ENCODE results near the gene RNASE1. TPM values are rescaled to one million over a fixed set of nuclear protein-coding genes. Genes with fewer than 3 reads are reported as not detected.
"Not testable (repeated sequence)": the region's sequence is repeated elsewhere in the genome, so short reads cannot be mapped to it uniquely, and the experiment has no call there.

RNASE1 gene
- polyA plus RNA-seq, 1 donor (not counting 4 experiments of a cell fraction or from before 2014, with no cell fraction given): 0.09 TPM

DNA sequence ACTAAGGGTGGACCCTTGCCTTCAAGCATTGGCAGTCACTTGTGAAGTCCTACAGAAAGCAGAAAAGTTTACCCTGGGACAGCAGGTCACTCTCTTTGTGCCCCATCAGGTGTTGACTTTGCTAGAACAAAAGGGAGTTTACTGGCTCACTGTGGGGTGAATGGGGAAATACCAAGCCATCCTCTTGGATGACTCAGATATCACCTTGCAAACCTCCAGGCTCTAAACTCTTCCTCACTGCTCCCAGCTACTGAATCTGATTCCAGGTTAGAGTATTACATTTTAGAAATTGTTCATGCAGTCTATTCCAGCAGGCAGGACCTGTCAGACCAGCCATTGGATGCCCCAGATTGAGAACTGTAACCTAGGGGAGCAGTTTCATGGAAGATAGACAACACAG lies 41.7 kb downstream of the RNASE1 start:
- H3K4me1 ChIP-seq (ENCODE audit: control insufficient read depth, extremely low read depth, insufficient read depth, low read length): no peaks in the 10 kb centered on the region
- no peak overlapping the region for H3K4me3 ChIP-seq (ENCODE audit: control insufficient read depth in 2 of 3, extremely low read depth in 1 of 3, insufficient read depth in 2 of 3, low read depth in 1 of 3, low read length in 3 of 3)
- dilution Hi-C loops (cut with MboI; ENCODE audit: extremely low pct_ligation_motif_present, low sequenced_read_pairs): no loop called here
- no peak overlapping the region for H3K4me2 ChIP-seq (ENCODE audit: control insufficient read depth, extremely low read depth, insufficient read depth, low read depth, low read length)
- H4K20me1 ChIP-seq (ENCODE audit: control insufficient read depth, extremely low read depth, insufficient read depth, low read length): no peaks in the 10 kb centered on the region
- TF ChIP-seq, protein P1, sequence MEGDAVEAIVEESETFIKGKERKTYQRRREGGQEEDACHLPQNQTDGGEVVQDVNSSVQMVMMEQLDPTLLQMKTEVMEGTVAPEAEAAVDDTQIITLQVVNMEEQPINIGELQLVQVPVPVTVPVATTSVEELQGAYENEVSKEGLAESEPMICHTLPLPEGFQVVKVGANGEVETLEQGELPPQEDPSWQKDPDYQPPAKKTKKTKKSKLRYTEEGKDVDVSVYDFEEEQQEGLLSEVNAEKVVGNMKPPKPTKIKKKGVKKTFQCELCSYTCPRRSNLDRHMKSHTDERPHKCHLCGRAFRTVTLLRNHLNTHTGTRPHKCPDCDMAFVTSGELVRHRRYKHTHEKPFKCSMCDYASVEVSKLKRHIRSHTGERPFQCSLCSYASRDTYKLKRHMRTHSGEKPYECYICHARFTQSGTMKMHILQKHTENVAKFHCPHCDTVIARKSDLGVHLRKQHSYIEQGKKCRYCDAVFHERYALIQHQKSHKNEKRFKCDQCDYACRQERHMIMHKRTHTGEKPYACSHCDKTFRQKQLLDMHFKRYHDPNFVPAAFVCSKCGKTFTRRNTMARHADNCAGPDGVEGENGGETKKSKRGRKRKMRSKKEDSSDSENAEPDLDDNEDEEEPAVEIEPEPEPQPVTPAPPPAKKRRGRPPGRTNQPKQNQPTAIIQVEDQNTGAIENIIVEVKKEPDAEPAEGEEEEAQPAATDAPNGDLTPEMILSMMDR (optimal IDR thresholded peaks at IDR 0.05 in 1 of 3, IDR thresholded peaks at IDR 0.05 in 1 of 3, conservative IDR thresholded peaks at IDR 0.05 in 1 of 3; ENCODE audit: extremely low read depth in 1 of 3, insufficient read depth in 2 of 3, low read length in 3 of 3): no peak
- TF ChIP-seq EZH2 (IDR thresholded peaks at IDR 0.05; ENCODE audit: low read length): no peak
- H3K36me3 ChIP-seq (ENCODE audit: control insufficient read depth in 2 of 2, extremely low read depth in 1 of 2, insufficient read depth in 2 of 2, low read length in 2 of 2): no peaks in the 10 kb centered on the region
- H3K9me3 ChIP-seq (ENCODE audit: control insufficient read depth, low read depth, low read length): no peaks in the 10 kb centered on the region
- no peak overlapping the region for H2AFZ ChIP-seq (ENCODE audit: control insufficient read depth, low read length)
- no peaks in the 10 kb centered on the region for H3K9me1 ChIP-seq (ENCODE audit: control insufficient read depth, extremely low read depth, insufficient read depth, low read length)
- DNase-seq (ENCODE audit: low read depth, low spot score) (no peak), FAIRE-seq (no peak)
- H3K27me3 ChIP-seq (ENCODE audit: control insufficient read depth, extremely low read depth, insufficient read depth, low read length): no peaks in the 10 kb centered on the region
- H3K79me2 ChIP-seq (ENCODE audit: control insufficient read depth, insufficient read depth, low read length): no peaks in the 10 kb centered on the region
- no peak overlapping the region for H3K9ac ChIP-seq (ENCODE audit: control insufficient read depth, extremely low read depth, insufficient read depth, low read length)
- no peak overlapping the region for H3K27ac ChIP-seq (ENCODE audit: control insufficient read depth, insufficient read depth, low read length)

- H3K4me3 ChIP-seq (ENCODE audit: control insufficient read depth in 2 of 3, extremely low read depth in 1 of 3, insufficient read depth in 2 of 3, low read depth in 1 of 3, low read length in 3 of 3); H4K20me1 ChIP-seq (ENCODE audit: control insufficient read depth, extremely low read depth, insufficient read depth, low read length); H3K79me2 ChIP-seq (ENCODE audit: control insufficient read depth, insufficient read depth, low read length); H3K4me2 ChIP-seq (ENCODE audit: control insufficient read depth, extremely low read depth, insufficient read depth, low read depth, low read length); DNase-seq (ENCODE audit: low read depth, low spot score); H3K9ac ChIP-seq (ENCODE audit: control insufficient read depth, extremely low read depth, insufficient read depth, low read length); H3K36me3 ChIP-seq (ENCODE audit: control insufficient read depth in 2 of 2, extremely low read depth in 1 of 2, insufficient read depth in 2 of 2, low read length in 2 of 2); dilution Hi-C loops (cut with MboI; ENCODE audit: extremely low pct_ligation_motif_present, low sequenced_read_pairs); H3K27me3 ChIP-seq (ENCODE audit: control insufficient read depth, extremely low read depth, insufficient read depth, low read length); H3K4me1 ChIP-seq (ENCODE audit: control insufficient read depth, extremely low read depth, insufficient read depth, low read length); H3K9me3 ChIP-seq (ENCODE audit: control insufficient read depth, low read depth, low read length); H3K9me1 ChIP-seq (ENCODE audit: control insufficient read depth, extremely low read depth, insufficient read depth, low read length); FAIRE-seq; H3K27ac ChIP-seq (ENCODE audit: control insufficient read depth, insufficient read depth, low read length); H2AFZ ChIP-seq (ENCODE audit: control insufficient read depth, low read length): not testable (repeated sequence)
Observed at GRCh38 chr14:20759465-20759864, 43.2 kb downstream of the RNASE1 start.

GRCh38 chr14:20757965-20758364 lies 44.7 kb downstream of the RNASE1 start:
- Histone ChIP-seq H3K9me1 (ENCODE audit: control insufficient read depth, extremely low read depth, insufficient read depth, low read length) (no peaks in the 10 kb centered on the region), H3K27ac (ENCODE audit: control insufficient read depth, insufficient read depth, low read length) (no peak overlapping the region), H3K79me2 (ENCODE audit: control insufficient read depth, insufficient read depth, low read length) (no peaks in the 10 kb centered on the region), H4K20me1 (ENCODE audit: control insufficient read depth, extremely low read depth, insufficient read depth, low read length) (no peaks in the 10 kb centered on the region), H3K4me3 (ENCODE audit: control insufficient read depth in 2 of 3, extremely low read depth in 1 of 3, insufficient read depth in 2 of 3, low read depth in 1 of 3, low read length in 3 of 3) (no peak overlapping the region), H3K4me1 (ENCODE audit: control insufficient read depth, extremely low read depth, insufficient read depth, low read length) (no peaks in the 10 kb centered on the region), H3K4me2 (ENCODE audit: control insufficient read depth, extremely low read depth, insufficient read depth, low read depth, low read length) (no peak overlapping the region), H3K36me3 (ENCODE audit: control insufficient read depth in 2 of 2, extremely low read depth in 1 of 2, insufficient read depth in 2 of 2, low read length in 2 of 2) (no peaks in the 10 kb centered on the region), H3K27me3 (ENCODE audit: control insufficient read depth, extremely low read depth, insufficient read depth, low read length) (no peaks in the 10 kb centered on the region), H2AFZ (ENCODE audit: control insufficient read depth, low read length) (no peak overlapping the region), H3K9me3 (ENCODE audit: control insufficient read depth, low read depth, low read length) (no peaks in the 10 kb centered on the region), H3K9ac (ENCODE audit: control insufficient read depth, extremely low read depth, insufficient read depth, low read length) (no peak overlapping the region)
- FAIRE-seq: no peak
- no peak for DNase-seq (ENCODE audit: low read depth, low spot score)
- TF ChIP-seq EZH2 (IDR thresholded peaks at IDR 0.05; ENCODE audit: low read length): no peak
- TF ChIP-seq, protein P1 (optimal IDR thresholded peaks at IDR 0.05 in 1 of 3, IDR thresholded peaks at IDR 0.05 in 1 of 3, conservative IDR thresholded peaks at IDR 0.05 in 1 of 3; ENCODE audit: extremely low read depth in 1 of 3, insufficient read depth in 2 of 3, low read length in 3 of 3): no peak
- dilution Hi-C loops (cut with MboI; ENCODE audit: extremely low pct_ligation_motif_present, low sequenced_read_pairs): no loop called here
